Panc1 (cell line): ENCODE results near the gene ERGIC2. TPM values are rescaled to one million over a fixed set of nuclear protein-coding genes. Genes with fewer than 3 reads are reported as not detected.

Source experiments
- ATAC-seq: fragments of 200-7000 bp; cut with Tn5 transposase; 2 replicates; pipeline ENCODE4 v1.9.1; 2020; ENCODE audit warnings: mild to moderate bottlenecking, moderate library complexity
- BruUV-seq: library from RNA; stranded (reverse); fragments of 400-500 nt; replicated peaks from 2 replicates; lab custom pipeline; 2021; lab: Mats Ljungman, UMichigan
- CTCF ChIA-PET: fragments of 300-600 bp; sonication (Branson Sonifier 250); formaldehyde crosslinking; loops from one replicate; lab custom pipeline; 2022; ENCODE audit warnings: antibody characterized with exemption; lab: Charles Lee
- POLR2A ChIA-PET: fragments of 300-600 bp; sonication (Branson Sonifier 250); formaldehyde crosslinking; loops from one replicate; lab custom pipeline; 2022; ENCODE audit warnings: antibody characterized with exemption; lab: Charles Lee
- DNase-seq: peaks from one replicate; pipeline ENCODE4 v3.0.0-alpha.2; 2010; ENCODE audit warnings: low read depth, low spot score
- H3K27ac ChIP-seq: 2 replicates; pipeline ENCODE4 v1.5.1; 2011; ENCODE audit warnings: mild to moderate bottlenecking, low read length, inconsistent platforms
- H3K27me3 ChIP-seq: fragments of 200-500 bp; sonication (Bioruptor generic); 2 replicates; pipeline ENCODE4 v1.6.0; 2014; ENCODE audit warnings: low read length, inconsistent platforms; ENCODE audit not compliant: control insufficient read depth, insufficient read depth
- H3K36me3 ChIP-seq: fragments of 200-500 bp; sonication (Bioruptor generic); 2 replicates; pipeline ENCODE4 v1.5.1; 2014; ENCODE audit warnings: inconsistent platforms, mild to moderate bottlenecking, low read length, moderate library complexity; ENCODE audit not compliant: control insufficient read depth, insufficient read depth
- H3K4me1 ChIP-seq: 2 replicates; pipeline ENCODE4 v1.5.1; 2011; ENCODE audit warnings: inconsistent platforms, mild to moderate bottlenecking, low read length, moderate library complexity; ENCODE audit not compliant: control insufficient read depth, insufficient read depth
- H3K4me3 ChIP-seq, 2 experiments: 2 replicates each; pipeline ENCODE4 v1.5.1; 2011 to 2012; ENCODE audit warnings: low read depth in 2 of 2, low read length in 2 of 2, mild to moderate bottlenecking in 2 of 2, inconsistent platforms in 1 of 2, moderate library complexity in 1 of 2
- H3K9me3 ChIP-seq: fragments of 200-500 bp; sonication (Bioruptor generic); 2 replicates; pipeline ENCODE4 v1.5.1; 2014; ENCODE audit warnings: low read depth, mild to moderate bottlenecking, inconsistent platforms, low read length, moderate library complexity; ENCODE audit not compliant: control insufficient read depth, insufficient read depth
- CTCF ChIP-seq: fragments of 450-650 bp; IDR thresholded peaks from 2 replicates; pipeline ENCODE4 v1.5.1; 2017; ENCODE audit warnings: mild to moderate bottlenecking
- POLR2AphosphoS5 ChIP-seq: IDR thresholded peaks from 2 replicates; pipeline ENCODE4 v1.6.1; 2012; ENCODE audit warnings: mild to moderate bottlenecking, low read depth, low read length, moderate library complexity
- REST ChIP-seq, 2 experiments: IDR thresholded peaks; 2 replicates each; pipeline ENCODE4 v1.6.1; 2011 to 2012; ENCODE audit warnings: low read depth in 2 of 2, control low read depth in 1 of 2, low read length in 1 of 2, mild to moderate bottlenecking in 1 of 2, moderate library complexity in 1 of 2; ENCODE audit not compliant: insufficient read depth in 1 of 2
- SIN3A ChIP-seq: IDR thresholded peaks from 2 replicates; pipeline ENCODE4 v1.6.1; 2012; ENCODE audit warnings: low read depth, mild to moderate bottlenecking, low read length, moderate library complexity, borderline replicate concordance; ENCODE audit not compliant: insufficient read depth
- TCF7L2 ChIP-seq: IDR thresholded peaks from 2 replicates; pipeline ENCODE4 v1.6.1; 2011; ENCODE audit warnings: mild to moderate bottlenecking, low read depth, low read length, inconsistent platforms
- in situ Hi-C: cut with HindIII; loops from 2 replicates; pipeline ENCODE4 v1.10.0; 2016; ENCODE audit warnings: low sequenced_read_pairs, low pct_unique_long_range_greater_than_20kb
- intact Hi-C: fragments of 100-400 bp; cut with micrococcal nuclease; formaldehyde crosslinking; loops from one replicate; pipeline ENCODE4 v1.10.0; 2022; ENCODE audit not compliant: unreplicated experiment
- total RNA-seq: library from RNA; stranded (reverse); gene quantifications from one replicate; pipeline ENCODE4 v1.2.1, GENCODE V29; 2021; ENCODE audit not compliant: unreplicated experiment

The ERGIC2 gene
- total RNA-seq, 1 experiment from 2014 or later: 90.2 TPM

GRCh38 chr12:29365091-29365490 lies 15.9 kb downstream of the ERGIC2 start:
- POLR2A ChIA-PET: no interaction called here
- CTCF ChIA-PET: interaction anchor here (0.6 kb wide), 1 partner anchor 152 kb away, joined by 3 read pairs; no protein-coding TSS in a partner anchor
- in situ Hi-C loops: no loop called here

GRCh38 chr12:29354954-29355353 lies 26.0 kb downstream of the ERGIC2 start:
- ATAC-seq: no peak
- H3K4me1 ChIP-seq: peaks cover 7% of the 10 kb centered on the region; the same call in 1 of the 2 replicates
- no peak for DNase-seq
- POLR2A ChIA-PET: no interaction called here
- no peaks in the 10 kb centered on the region for H3K9me3 ChIP-seq
- H3K27ac ChIP-seq: no peak overlapping the region
- no TSS peak for BruUV-seq
- no peak overlapping the region for H3K4me3 ChIP-seq
- H3K36me3 ChIP-seq: peaks cover 26% of the 10 kb centered on the region
- in situ Hi-C loops (no loop called here), intact Hi-C loops (no loop called here)
- no peaks in the 10 kb centered on the region for H3K27me3 ChIP-seq
- CTCF ChIA-PET: no interaction called here
- TF ChIP-seq REST (IDR thresholded peaks at IDR 0.05; ENCODE audit: insufficient read depth in 1 of 2, low read depth in 2 of 2, low read length in 1 of 2) (no peak), SIN3A (no peak), POLR2AphosphoS5 (no peak), CTCF (no peak), TCF7L2 (no peak)

More at GRCh38 chr12:29365091-29365490, 15.9 kb downstream of the ERGIC2 start:
- Histone ChIP-seq H3K36me3 (peaks cover 45% of the 10 kb centered on the region), H3K27ac (no peak overlapping the region), H3K9me3 (no peaks in the 10 kb centered on the region), H3K27me3 (no peaks in the 10 kb centered on the region), H3K4me3 (no peak overlapping the region), H3K4me1 (no peaks in the 10 kb centered on the region)
- no peak for TF ChIP-seq SIN3A
- TF ChIP-seq REST (IDR thresholded peaks at IDR 0.05; ENCODE audit: insufficient read depth in 1 of 2, low read depth in 2 of 2, low read length in 1 of 2): no peak
- no peak for TF ChIP-seq TCF7L2
- TF ChIP-seq CTCF: no peak
- TF ChIP-seq POLR2AphosphoS5: no peak
- BruUV-seq: no TSS peak
- DNase-seq: no peak
- no peak for ATAC-seq
- intact Hi-C loops: no loop called here
